IPS DF 4.7 (cell line): Measurements from ENCODE around the gene YY1.

Source experiments
- DNase-seq: peaks from one replicate; pipeline ENCODE4 v3.0.0-alpha.2; 2013; ENCODE audit warnings: low spot score; ENCODE audit errors: extremely low read depth

Gene YY1

DNA sequence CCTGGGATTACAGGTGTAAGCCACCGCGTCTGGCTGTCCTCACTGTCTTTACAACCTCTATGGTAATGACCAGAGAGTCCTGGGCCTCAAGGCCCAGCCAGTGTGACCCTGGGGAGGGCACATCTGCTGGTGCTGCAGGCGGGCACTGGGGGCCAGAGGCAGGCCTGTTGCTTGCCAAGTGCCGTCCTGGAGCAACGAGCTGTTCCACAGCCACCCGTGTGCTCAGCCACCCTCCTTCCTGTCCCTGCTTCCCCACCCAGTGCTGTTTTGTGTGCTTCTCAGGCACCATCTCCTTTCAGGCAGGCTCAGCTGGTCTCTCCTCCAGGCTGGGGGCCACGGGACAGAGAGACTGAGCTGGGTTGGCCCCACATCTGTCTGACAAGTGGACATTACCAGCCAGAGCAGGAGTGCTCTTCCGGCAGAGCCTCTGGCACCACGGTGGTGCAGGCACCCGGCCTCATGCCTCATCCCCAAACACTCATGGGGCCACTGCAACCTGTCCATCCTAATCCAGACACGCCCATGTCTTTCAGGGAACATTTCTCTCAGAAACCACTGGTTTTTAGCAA is 93.2 kb downstream of the YY1 start:
- no peak for DNase-seq
